ENCODE measurements around the gene TCAP.

DNA sequence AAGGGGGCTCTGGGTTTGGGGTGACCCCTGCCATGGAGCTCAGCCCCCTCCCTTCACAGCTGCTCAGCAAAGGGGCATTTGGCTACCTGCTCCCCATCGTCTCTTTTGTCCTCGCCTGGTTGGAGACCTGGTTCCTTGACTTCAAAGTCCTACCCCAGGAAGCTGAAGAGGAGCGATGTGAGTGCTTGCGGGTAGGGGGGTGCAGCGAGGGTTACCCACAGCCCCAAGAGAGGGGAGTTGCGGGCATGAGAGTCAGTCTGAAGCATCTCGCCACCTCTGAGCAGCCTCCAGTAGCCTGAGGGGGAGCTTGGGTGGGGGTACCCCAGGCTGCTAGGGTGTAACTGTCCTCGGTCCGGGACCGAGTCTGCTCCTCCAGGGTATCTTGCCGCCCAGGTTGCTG lies 6.8 kb upstream of the TCAP start:
- TF ChIP-seq MAX (IDR thresholded peaks at IDR 0.05) (no peak), REST (IDR thresholded peaks at IDR 0.05; ENCODE audit: low read depth) (no peak), NFIC (IDR thresholded peaks at IDR 0.05) (no peak), EP300 (IDR thresholded peaks at IDR 0.05; ENCODE audit: borderline replicate concordance) (no peak), RAD21 (IDR thresholded peaks at IDR 0.05; ENCODE audit: low read depth) (no peak), CREB1 (IDR thresholded peaks at IDR 0.05; ENCODE audit: low read depth) (no peak), TEAD4 (IDR thresholded peaks at IDR 0.05) (no peak), CEBPB (IDR thresholded peaks at IDR 0.05) (no peak), TAF1 (IDR thresholded peaks at IDR 0.05; ENCODE audit: low read depth) (no peak), TCF12 (IDR thresholded peaks at IDR 0.05; ENCODE audit: low read depth) (no peak), EGR1 (IDR thresholded peaks at IDR 0.05) (no peak), USF1 (IDR thresholded peaks at IDR 0.05) (no peak)
